PC-9 (cell line): ENCODE results near the gene IRF1.

ENCODE experiments used
- CTCF ChIP-seq: fragments of 200-600 bp; sonication (generic); conservative IDR thresholded peaks from 2 replicates; pipeline ENCODE4 v1.6.1; 2017; ENCODE audit warnings: mixed run types, antibody characterized with exemption, mild to moderate bottlenecking, moderate library complexity
- EZH2 ChIP-seq: fragments of 200-600 bp; sonication (generic); IDR thresholded peaks from 2 replicates; pipeline ENCODE4 v1.8.0; 2017; ENCODE audit warnings: antibody characterized with exemption, low read depth

- no peak for TF ChIP-seq CTCF
- no peak for TF ChIP-seq EZH2
Observed at GRCh38 chr5:132454361-132454760, 36.2 kb downstream of the IRF1 start.
